GM23338 (cell line): Measurements from ENCODE around the gene CAPN15. TPM values are rescaled to one million over a fixed set of nuclear protein-coding genes. Genes with fewer than 3 reads are reported as not detected.

Experiments
- ATAC-seq: fragments of 200-7000 bp; cut with Tn5 transposase; 3 replicates; pipeline ENCODE4 v1.9.1; 2020
- DNase-seq: peaks from one replicate; pipeline ENCODE4 v3.0.0-alpha.2; 2015; ENCODE audit warnings: low spot score
- H2AFZ ChIP-seq: fragments of 200-600 bp; sonication (generic); 2 replicates; pipeline ENCODE4 v1.8.0; 2016; ENCODE audit warnings: antibody characterized with exemption, mild to moderate bottlenecking, moderate library complexity
- H3F3A ChIP-seq: fragments of 200-600 bp; sonication (generic); replicated peaks from 2 replicates; pipeline ENCODE4 v1.8.0; 2017; ENCODE audit warnings: antibody characterized with exemption, mixed run types, low read depth
- H3K27ac ChIP-seq: fragments of 200-600 bp; sonication (generic); 2 replicates; pipeline ENCODE4 v1.6.1; 2016; ENCODE audit warnings: low read depth
- H3K27me3 ChIP-seq: fragments of 200-600 bp; sonication (generic); 2 replicates; pipeline ENCODE4 v1.8.0; 2016; ENCODE audit warnings: mild to moderate bottlenecking, mixed run types, moderate library complexity; ENCODE audit not compliant: insufficient read depth
- H3K36me3 ChIP-seq: fragments of 200-600 bp; sonication (generic); 2 replicates; pipeline ENCODE4 v1.8.0; 2016; ENCODE audit warnings: mild to moderate bottlenecking; ENCODE audit not compliant: insufficient read depth
- H3K4me1 ChIP-seq: fragments of 200-600 bp; sonication (generic); 2 replicates; pipeline ENCODE4 v1.8.0; 2016; ENCODE audit warnings: mild to moderate bottlenecking, moderate library complexity; ENCODE audit not compliant: insufficient read depth
- H3K4me2 ChIP-seq: fragments of 200-600 bp; sonication (generic); 2 replicates; pipeline ENCODE4 v1.7.1; 2017; ENCODE audit warnings: mixed run types
- H3K4me3 ChIP-seq: fragments of 200-600 bp; sonication (generic); 2 replicates; pipeline ENCODE4 v1.6.1; 2016; ENCODE audit warnings: mixed run types
- H3K79me2 ChIP-seq: fragments of 200-600 bp; sonication (generic); replicated peaks from 2 replicates; pipeline ENCODE4 v1.8.0; 2017; ENCODE audit warnings: mild to moderate bottlenecking; ENCODE audit not compliant: insufficient read depth
- H3K9me2 ChIP-seq: fragments of 200-600 bp; sonication (generic); 2 replicates; pipeline ENCODE4 v1.8.0; 2017; ENCODE audit not compliant: insufficient read depth
- H4K20me1 ChIP-seq: fragments of 200-600 bp; sonication (generic); replicated peaks from 2 replicates; pipeline ENCODE4 v1.8.0; 2017; ENCODE audit warnings: mild to moderate bottlenecking; ENCODE audit not compliant: insufficient read depth
- H3K27ac Mint-ChIP-seq: 2 replicates; pipeline ENCODE4 v1.8.0; 2020; ENCODE audit warnings: inconsistent platforms, mild to moderate bottlenecking, moderate library complexity, mixed read lengths
- H3K27me3 Mint-ChIP-seq: 3 replicates; pipeline ENCODE4 v1.8.0; 2022; ENCODE audit warnings: low read depth, mild to moderate bottlenecking, moderate library complexity, mixed read lengths, inconsistent platforms; ENCODE audit not compliant: insufficient read depth, poor library complexity
- H3K36me3 Mint-ChIP-seq: 3 replicates; pipeline ENCODE4 v1.8.0; 2021; ENCODE audit warnings: low read depth, mild to moderate bottlenecking, inconsistent platforms, moderate library complexity, mixed read lengths
- H3K4me1 Mint-ChIP-seq: 3 replicates; pipeline ENCODE4 v1.8.0; 2020; ENCODE audit warnings: mild to moderate bottlenecking, inconsistent platforms, mixed read lengths
- H3K4me3 Mint-ChIP-seq: 3 replicates; pipeline ENCODE4 v1.8.0; 2021; ENCODE audit warnings: moderate library complexity, mild to moderate bottlenecking, inconsistent platforms, mixed read lengths
- H3K9me3 Mint-ChIP-seq: 3 replicates; pipeline ENCODE4 v1.8.0; 2020; ENCODE audit warnings: moderate library complexity, mild to moderate bottlenecking, inconsistent platforms, mixed read lengths
- CREB1 ChIP-seq: fragments of 250-450 bp; sonication (Bioruptor Pico); IDR thresholded peaks from 2 replicates; pipeline ENCODE4 v1.5.0; 2020; ENCODE audit warnings: low read depth, mild to moderate bottlenecking, moderate library complexity
- EZH2 ChIP-seq: fragments of 200-600 bp; sonication (generic); IDR thresholded peaks from one replicate; pipeline ENCODE4 v1.8.0; 2017; ENCODE audit warnings: antibody characterized with exemption, mild to moderate bottlenecking, low read depth; ENCODE audit not compliant: unreplicated experiment
- polyA plus RNA-seq: library from polyadenylated mRNA; unstranded; fragments of >200 nt; fragmentation: Nextera tagmentation; extraction: Ambion mirVana; gene quantifications from 2 replicates; pipeline ENCODE4 v1.2.1, GENCODE V29; 2016
- total RNA-seq: library from RNA; depleted of rRNA; stranded (reverse); fragments of >200 nt; shearing (Covaris generic); gene quantifications from 2 replicates; pipeline ENCODE4 v1.2.3, GENCODE V29; 2014
- TF ChIP-seq, protein P1 (sequence below): fragments of 250-450 bp; sonication (Bioruptor Pico); IDR thresholded peaks from 2 replicates; pipeline ENCODE4 v1.5.0; 2020; ENCODE audit warnings: mild to moderate bottlenecking, moderate library complexity
- TF ChIP-seq, protein P2 (sequence below), 2 experiments: fragments of 200-600 bp in 1 of 2; sonication (generic) in 1 of 2; conservative IDR thresholded peaks; 2 replicates each; pipeline versions ENCODE4 v1.5.1 to v1.6.1; 2016 to 2017; ENCODE audit warnings: antibody characterized with exemption in 2 of 2, low read depth in 2 of 2, mild to moderate bottlenecking in 2 of 2, moderate library complexity in 1 of 2

The CAPN15 gene
- total and polyA plus RNA-seq, 2 experiments from 2014 or later = 27.3 to 164 TPM

DNA sequence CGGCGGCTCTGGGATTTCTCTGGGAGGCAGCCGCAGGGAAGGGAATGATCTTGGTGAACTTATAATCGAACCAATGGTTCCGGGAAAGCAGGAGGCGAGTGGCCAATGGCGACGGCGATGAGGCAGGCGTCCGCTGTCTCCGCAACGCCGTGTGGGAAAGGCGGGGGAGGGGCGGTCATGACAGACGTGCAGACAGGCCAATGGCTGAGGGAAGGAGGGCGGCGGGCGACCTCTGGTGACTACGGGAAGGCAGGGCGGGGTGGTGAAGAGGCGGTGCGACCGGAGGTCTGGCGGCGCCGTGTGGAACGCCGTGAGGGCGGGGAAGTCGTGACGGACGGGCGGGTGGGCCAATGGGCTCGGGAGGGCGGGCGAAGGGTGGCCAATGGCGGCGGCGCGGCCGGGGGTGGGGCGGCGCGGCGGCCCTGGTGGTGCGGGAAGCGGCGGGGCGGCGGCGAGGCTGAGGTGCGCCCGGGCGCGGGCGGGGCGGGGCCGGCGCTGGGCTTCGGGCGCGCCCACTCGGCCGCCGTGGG is 62.2 kb downstream of the CAPN15 start, which contains the start of gene RAB40C:
TSS of gene RAB40C (plus strand) at position 409 of the 530 bp plus-strand sequence. CDS start 226 bp downstream, outside the sequence.
- Mint-ChIP-seq H3K4me3 (peak within 1 kb of the TSS; percentile 87), H3K27me3 (peaks cover 32% of the 10 kb centered on the region), H3K4me1 (peaks cover 16% of the 10 kb centered on the region), H3K27ac (peak within 1 kb of the TSS; percentile 99), H3K36me3 (peaks cover 3% of the 10 kb centered on the region; the same call in 1 of the 3 replicates), H3K9me3 (no peaks in the 10 kb centered on the region; the same call in 1 of the 3 replicates)
- peak within 1 kb of the TSS; percentile 91 for H2AFZ ChIP-seq
- TF ChIP-seq, protein P1, sequence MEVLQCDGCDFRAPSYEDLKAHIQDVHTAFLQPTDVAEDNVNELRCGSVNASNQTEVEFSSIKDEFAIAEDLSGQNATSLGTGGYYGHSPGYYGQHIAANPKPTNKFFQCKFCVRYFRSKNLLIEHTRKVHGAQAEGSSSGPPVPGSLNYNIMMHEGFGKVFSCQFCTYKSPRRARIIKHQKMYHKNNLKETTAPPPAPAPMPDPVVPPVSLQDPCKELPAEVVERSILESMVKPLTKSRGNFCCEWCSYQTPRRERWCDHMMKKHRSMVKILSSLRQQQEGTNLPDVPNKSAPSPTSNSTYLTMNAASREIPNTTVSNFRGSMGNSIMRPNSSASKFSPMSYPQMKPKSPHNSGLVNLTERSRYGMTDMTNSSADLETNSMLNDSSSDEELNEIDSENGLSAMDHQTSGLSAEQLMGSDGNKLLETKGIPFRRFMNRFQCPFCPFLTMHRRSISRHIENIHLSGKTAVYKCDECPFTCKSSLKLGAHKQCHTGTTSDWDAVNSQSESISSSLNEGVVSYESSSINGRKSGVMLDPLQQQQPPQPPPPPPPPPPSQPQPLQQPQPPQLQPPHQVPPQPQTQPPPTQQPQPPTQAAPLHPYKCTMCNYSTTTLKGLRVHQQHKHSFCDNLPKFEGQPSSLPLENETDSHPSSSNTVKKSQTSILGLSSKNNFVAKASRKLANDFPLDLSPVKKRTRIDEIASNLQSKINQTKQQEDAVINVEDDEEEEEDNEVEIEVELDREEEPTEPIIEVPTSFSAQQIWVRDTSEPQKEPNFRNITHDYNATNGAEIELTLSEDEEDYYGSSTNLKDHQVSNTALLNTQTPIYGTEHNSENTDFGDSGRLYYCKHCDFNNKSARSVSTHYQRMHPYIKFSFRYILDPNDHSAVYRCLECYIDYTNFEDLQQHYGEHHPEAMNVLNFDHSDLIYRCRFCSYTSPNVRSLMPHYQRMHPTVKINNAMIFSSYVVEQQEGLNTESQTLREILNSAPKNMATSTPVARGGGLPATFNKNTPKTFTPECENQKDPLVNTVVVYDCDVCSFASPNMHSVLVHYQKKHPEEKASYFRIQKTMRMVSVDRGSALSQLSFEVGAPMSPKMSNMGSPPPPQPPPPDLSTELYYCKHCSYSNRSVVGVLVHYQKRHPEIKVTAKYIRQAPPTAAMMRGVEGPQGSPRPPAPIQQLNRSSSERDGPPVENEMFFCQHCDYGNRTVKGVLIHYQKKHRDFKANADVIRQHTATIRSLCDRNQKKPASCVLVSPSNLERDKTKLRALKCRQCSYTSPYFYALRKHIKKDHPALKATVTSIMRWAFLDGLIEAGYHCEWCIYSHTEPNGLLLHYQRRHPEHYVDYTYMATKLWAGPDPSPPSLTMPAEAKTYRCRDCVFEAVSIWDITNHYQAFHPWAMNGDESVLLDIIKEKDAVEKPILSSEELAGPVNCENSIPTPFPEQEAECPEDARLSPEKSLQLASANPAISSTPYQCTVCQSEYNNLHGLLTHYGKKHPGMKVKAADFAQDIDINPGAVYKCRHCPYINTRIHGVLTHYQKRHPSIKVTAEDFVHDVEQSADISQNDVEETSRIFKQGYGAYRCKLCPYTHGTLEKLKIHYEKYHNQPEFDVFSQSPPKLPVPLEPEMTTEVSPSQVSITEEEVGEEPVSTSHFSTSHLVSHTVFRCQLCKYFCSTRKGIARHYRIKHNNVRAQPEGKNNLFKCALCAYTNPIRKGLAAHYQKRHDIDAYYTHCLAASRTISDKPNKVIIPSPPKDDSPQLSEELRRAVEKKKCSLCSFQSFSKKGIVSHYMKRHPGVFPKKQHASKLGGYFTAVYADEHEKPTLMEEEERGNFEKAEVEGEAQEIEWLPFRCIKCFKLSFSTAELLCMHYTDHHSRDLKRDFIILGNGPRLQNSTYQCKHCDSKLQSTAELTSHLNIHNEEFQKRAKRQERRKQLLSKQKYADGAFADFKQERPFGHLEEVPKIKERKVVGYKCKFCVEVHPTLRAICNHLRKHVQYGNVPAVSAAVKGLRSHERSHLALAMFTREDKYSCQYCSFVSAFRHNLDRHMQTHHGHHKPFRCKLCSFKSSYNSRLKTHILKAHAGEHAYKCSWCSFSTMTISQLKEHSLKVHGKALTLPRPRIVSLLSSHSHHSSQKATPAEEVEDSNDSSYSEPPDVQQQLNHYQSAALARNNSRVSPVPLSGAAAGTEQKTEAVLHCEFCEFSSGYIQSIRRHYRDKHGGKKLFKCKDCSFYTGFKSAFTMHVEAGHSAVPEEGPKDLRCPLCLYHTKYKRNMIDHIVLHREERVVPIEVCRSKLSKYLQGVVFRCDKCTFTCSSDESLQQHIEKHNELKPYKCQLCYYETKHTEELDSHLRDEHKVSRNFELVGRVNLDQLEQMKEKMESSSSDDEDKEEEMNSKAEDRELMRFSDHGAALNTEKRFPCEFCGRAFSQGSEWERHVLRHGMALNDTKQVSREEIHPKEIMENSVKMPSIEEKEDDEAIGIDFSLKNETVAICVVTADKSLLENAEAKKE (CRISPR knock-in tag) = no peak
- TF ChIP-seq EZH2 (no peak), CREB1 (CRISPR knock-in tag) (peak; percentile 76)
- TF ChIP-seq, protein P2, sequence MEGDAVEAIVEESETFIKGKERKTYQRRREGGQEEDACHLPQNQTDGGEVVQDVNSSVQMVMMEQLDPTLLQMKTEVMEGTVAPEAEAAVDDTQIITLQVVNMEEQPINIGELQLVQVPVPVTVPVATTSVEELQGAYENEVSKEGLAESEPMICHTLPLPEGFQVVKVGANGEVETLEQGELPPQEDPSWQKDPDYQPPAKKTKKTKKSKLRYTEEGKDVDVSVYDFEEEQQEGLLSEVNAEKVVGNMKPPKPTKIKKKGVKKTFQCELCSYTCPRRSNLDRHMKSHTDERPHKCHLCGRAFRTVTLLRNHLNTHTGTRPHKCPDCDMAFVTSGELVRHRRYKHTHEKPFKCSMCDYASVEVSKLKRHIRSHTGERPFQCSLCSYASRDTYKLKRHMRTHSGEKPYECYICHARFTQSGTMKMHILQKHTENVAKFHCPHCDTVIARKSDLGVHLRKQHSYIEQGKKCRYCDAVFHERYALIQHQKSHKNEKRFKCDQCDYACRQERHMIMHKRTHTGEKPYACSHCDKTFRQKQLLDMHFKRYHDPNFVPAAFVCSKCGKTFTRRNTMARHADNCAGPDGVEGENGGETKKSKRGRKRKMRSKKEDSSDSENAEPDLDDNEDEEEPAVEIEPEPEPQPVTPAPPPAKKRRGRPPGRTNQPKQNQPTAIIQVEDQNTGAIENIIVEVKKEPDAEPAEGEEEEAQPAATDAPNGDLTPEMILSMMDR (conservative IDR thresholded peaks at IDR 0.05; ENCODE audit: low read depth in 2 of 2) = peak in 1 of 2 experiments; percentile 20; a peak in 1 of 4 replicates
- H3F3A ChIP-seq = peaks cover 8% of the 10 kb centered on the region; the same call in 1 of the 2 replicates
- ATAC-seq (peak; percentile 85), DNase-seq (peak; percentile 98)
- no peaks in the 10 kb centered on the region for H3K4me1 ChIP-seq
- peaks cover 28% of the 10 kb centered on the region for H4K20me1 ChIP-seq
- H3K36me3 ChIP-seq = no peaks in the 10 kb centered on the region
- no peaks in the 10 kb centered on the region for H3K9me2 ChIP-seq
- peak within 1 kb of the TSS; percentile 98 for H3K4me3 ChIP-seq
- H3K27ac ChIP-seq = peak within 1 kb of the TSS; percentile 99
- H3K4me2 ChIP-seq = peak within 1 kb of the TSS; percentile 88
- peaks cover 30% of the 10 kb centered on the region for H3K27me3 ChIP-seq
- H3K79me2 ChIP-seq = peaks cover 27% of the 10 kb centered on the region
